ENCODE data around the gene KRTAP12-4.

GRCh38 chr21:44612029-44612486 lies 42.4 kb downstream of the KRTAP12-4 start, which contains the start of gene KRTAP10-8:
- no peak for TF ChIP-seq POLR2A (IDR thresholded peaks at IDR 0.05)
- no peak for TF ChIP-seq CTCF (IDR thresholded peaks at IDR 0.05)
